VCaP (cell line): ENCODE data around the gene TWNK.

Source experiments
- H3K27ac ChIP-seq: fragments of 450-650 bp; 2 replicates; pipeline ENCODE4 v1.5.1; 2017
- TF ChIP-seq, protein P1 (sequence below): fragments of 450-650 bp; conservative IDR thresholded peaks from 2 replicates; pipeline ENCODE4 v1.5.1; 2017; ENCODE audit warnings: mild to moderate bottlenecking, moderate library complexity

TWNK gene

DNA sequence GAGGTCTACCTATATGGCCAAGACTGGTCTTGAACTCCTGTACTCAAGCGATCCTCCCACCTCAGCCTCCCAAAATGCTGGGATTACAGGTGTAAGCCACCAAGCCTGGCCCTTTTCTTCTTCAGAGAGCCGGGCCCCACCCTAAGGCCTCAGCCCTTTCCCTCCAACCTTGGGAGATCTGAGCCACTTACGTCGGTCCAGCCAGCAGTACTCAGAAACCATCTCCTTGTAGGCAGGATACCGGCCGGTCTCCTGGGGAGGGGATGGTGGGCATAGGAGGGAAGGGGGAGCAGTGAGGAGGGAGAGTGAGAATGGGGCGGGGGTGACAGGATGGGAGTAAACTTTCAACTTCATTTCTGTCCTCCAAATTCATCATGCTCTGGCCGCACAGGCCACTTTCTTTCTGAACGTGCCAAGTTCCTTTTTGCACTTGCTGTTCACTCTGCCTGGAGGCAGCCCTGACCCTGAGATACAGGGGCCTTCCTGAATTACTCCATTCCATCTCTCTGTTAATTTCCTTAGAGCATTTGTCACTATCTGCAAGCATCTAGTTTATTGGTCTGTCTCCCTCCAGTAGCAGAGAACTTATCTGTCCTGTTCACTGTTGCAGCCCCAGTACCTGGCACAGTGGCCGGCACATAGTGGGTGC, 33.2 kb downstream of the TWNK start:
- TF ChIP-seq, protein P1, sequence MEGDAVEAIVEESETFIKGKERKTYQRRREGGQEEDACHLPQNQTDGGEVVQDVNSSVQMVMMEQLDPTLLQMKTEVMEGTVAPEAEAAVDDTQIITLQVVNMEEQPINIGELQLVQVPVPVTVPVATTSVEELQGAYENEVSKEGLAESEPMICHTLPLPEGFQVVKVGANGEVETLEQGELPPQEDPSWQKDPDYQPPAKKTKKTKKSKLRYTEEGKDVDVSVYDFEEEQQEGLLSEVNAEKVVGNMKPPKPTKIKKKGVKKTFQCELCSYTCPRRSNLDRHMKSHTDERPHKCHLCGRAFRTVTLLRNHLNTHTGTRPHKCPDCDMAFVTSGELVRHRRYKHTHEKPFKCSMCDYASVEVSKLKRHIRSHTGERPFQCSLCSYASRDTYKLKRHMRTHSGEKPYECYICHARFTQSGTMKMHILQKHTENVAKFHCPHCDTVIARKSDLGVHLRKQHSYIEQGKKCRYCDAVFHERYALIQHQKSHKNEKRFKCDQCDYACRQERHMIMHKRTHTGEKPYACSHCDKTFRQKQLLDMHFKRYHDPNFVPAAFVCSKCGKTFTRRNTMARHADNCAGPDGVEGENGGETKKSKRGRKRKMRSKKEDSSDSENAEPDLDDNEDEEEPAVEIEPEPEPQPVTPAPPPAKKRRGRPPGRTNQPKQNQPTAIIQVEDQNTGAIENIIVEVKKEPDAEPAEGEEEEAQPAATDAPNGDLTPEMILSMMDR, result no peak
- no peak overlapping the region for H3K27ac ChIP-seq

DNA sequence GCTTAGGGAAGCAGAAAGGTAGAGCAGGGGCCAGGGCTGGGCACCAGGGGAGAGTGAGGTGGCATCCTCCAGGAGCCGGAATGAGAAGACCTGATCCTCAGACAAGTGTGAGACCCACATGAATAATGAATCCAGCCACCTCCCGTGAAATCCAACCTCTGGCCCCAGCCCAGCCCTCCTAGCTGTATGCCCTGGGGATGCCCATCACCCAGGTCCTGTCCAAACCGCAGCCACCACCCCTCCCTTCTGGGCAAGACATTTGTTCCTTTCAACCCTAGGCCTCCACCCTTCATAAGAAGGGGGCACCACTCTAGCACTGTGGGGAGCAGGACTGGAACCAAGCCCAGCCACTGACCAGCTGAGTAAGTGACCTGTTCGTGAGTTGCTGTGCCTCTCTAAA, 33.9 kb downstream of the TWNK start:
- no peak overlapping the region for H3K27ac ChIP-seq

DNA sequence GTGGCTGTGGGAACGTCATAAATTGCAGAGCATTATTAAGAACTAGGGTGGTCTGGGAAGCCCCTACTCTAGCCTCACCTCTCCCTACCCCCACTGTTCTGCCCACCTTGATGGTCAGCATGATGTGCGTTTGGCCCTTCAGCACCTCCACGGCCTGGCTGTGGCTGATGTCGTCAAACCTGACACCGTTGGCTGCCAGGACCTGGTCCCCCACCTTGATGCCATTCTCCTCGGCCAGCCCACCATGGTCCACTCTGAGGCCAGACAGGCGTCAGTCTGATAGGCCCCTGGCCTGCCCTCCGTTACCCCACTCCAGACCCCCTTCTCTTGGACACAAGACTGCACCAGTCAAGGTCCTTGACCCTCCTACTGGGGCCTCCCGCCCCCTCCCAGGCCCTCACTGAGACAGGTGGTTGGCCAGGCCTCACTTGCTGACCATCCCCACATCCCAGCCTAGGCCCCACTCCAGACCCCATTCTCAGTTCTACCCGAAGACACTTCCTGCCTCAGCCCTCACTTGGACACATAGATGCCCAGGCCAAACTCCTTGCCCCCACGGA, 34.4 kb downstream of the TWNK start:
- no peak overlapping the region for H3K27ac ChIP-seq
- TF ChIP-seq, protein P1, result no peak

More for the DNA sequence above, 33.9 kb downstream of the TWNK start:
- TF ChIP-seq, protein P1, result no peak

DNA sequence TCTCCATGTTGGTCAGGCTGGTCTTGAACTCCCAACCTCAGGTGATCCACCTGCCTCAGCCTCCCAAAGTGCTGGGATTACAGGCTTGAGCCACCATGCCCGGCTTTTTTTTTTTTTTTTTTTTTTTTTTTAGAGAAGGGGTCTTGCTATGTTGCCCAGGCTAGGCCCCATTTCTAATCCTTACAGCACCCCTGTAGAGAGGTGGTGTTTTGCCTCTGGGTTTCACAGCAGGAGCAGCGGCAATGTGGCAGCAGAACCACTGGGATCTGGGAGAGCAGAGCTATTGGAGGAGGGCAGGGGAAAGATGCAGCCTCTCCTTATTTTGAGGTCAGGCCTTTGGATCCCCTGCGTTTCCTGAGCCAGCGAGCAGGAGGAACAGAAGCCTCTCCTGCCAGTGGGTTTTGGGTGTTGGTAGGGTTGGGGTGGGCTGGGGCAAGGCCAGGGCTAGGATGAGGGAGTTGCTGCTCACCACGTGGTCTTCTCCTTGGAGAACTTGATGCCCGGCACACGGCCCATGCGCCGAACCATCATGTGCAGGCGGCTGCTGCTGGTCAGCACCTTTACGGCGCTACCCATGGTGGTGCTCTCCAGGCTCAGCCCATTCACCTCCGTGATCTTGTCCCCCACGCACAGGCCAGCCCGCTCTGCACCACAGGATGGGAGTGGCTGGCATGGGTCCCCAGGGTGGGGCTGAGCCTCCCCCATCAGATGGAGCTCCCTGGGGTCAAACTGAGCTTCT, 35.8 kb downstream of the TWNK start:
- no peak overlapping the region for H3K27ac ChIP-seq
- TF ChIP-seq, protein P1, result no peak

DNA sequence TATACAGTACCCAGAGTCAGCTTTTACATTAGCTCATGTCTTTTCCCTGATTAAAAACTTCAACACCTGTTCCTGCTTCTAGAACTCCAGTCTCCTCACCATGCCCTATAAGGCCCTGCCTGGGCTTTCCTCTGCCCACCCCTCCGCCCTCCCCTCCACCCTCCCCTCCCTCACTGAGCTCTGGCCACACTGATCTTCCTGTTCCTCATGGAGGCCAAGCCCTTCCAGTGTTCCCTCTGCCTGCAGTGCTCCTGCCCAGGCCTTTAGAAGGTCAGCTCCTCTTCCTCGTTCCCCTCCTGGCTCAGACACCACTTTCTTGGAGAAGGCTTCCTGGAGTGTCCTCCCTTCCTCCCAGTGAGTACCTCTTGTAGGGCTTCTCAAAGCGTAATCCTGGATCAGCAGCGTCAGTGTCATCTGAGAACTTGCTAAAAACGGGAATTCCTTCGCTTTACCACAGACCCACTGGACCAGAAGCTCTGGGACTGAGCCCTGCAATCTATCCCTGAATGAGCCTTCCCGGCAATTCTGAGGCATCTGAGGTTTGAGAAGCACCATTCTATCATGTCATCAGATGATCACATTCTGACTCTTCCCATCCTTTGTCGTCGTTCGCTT, 39.9 kb downstream of the TWNK start:
- TF ChIP-seq, protein P1, result no peak
- no peak overlapping the region for H3K27ac ChIP-seq

DNA sequence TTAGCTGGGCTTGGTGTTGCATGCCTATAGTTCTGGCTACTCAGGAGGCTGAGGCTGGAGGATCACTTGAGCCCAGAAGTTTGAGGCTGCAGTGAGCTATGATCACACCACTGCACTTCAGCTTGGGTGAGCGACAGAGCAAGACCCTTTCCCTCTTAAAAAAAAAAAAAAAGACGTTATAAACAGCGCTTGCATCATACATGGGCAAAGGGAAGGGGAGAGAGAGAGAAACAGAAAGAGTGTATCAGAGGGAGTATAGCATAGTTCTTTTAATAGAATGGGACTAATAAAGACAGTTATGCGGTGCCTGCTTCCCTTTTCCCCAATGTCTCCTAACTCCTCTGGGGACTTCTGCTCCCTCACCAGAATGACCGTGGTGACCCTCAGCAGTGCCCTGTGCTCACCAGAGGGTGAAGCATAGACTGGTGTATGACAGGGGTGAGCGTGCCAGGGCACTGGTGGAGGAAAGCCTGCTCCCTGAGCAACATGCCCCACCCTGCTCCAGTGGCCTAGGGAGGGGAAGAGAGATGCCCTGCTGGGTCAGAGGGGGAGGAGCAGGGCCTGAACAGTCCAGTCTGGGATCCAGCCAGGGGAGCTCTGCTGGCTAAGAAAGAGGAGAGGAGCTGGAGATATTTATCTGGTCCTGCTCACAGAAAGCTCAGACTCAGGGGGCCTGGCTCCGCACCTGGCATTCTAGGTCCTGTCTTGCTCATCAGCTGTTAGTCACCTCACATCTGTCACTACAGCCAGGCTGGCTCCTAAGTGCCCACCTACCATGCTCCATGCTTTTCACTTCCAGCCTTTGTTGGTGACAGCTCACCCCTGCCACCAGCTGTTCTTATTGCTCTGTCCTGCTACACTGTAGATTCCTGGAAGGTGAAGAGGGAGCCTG, 41.3 kb downstream of the TWNK start:
- TF ChIP-seq, protein P1, result no peak
- no peak overlapping the region for H3K27ac ChIP-seq
